Glutamatergic neuron (in vitro differentiated cells): Measurements from ENCODE around the gene EFNA4. TPM values are rescaled to one million over a fixed set of nuclear protein-coding genes. Genes with fewer than 3 reads are reported as not detected.

Source experiments
- DNase-seq: peaks from one replicate; pipeline ENCODE4 v3.0.0; 2022
- H3K27ac Mint-ChIP-seq: one replicate; pipeline ENCODE4 v1.8.0; 2020; ENCODE audit warnings: mild to moderate bottlenecking, mixed read lengths, inconsistent platforms; ENCODE audit not compliant: unreplicated experiment
- H3K27me3 Mint-ChIP-seq: one replicate; pipeline ENCODE4 v1.8.0; 2020; ENCODE audit warnings: mild to moderate bottlenecking, moderate library complexity, mixed read lengths, inconsistent platforms; ENCODE audit not compliant: unreplicated experiment
- H3K36me3 Mint-ChIP-seq: one replicate; pipeline ENCODE4 v1.8.0; 2020; ENCODE audit warnings: mild to moderate bottlenecking, mixed read lengths, inconsistent platforms; ENCODE audit not compliant: unreplicated experiment
- H3K4me1 Mint-ChIP-seq: one replicate; pipeline ENCODE4 v1.8.0; 2020; ENCODE audit warnings: mild to moderate bottlenecking, low read depth, mixed read lengths, inconsistent platforms; ENCODE audit not compliant: unreplicated experiment
- H3K4me3 Mint-ChIP-seq: one replicate; pipeline ENCODE4 v1.8.0; 2020; ENCODE audit warnings: mild to moderate bottlenecking, mixed read lengths, inconsistent platforms; ENCODE audit not compliant: unreplicated experiment
- H3K9me3 Mint-ChIP-seq: one replicate; pipeline ENCODE4 v1.8.0; 2020; ENCODE audit warnings: mild to moderate bottlenecking, moderate library complexity, mixed read lengths, inconsistent platforms; ENCODE audit not compliant: unreplicated experiment
- total RNA-seq: library from RNA; stranded (reverse); fragmentation: NEBNext Ultra II Directional; extraction: Animal tissue kit (Norgen Biotek cat#: 25700); gene quantifications from one replicate; pipeline ENCODE4 v1.2.1, GENCODE V29; 2021; ENCODE audit not compliant: unreplicated experiment
- TF ChIP-seq, protein P1 (sequence below): fragments of 200-600 bp; sonication (generic); IDR thresholded peaks from one replicate; pipeline ENCODE4 v1.5.0; 2021; ENCODE audit not compliant: partially characterized antibody, unreplicated experiment

Gene EFNA4
- total RNA-seq, 1 donor from 2014 or later, result 2.9 TPM

DNA sequence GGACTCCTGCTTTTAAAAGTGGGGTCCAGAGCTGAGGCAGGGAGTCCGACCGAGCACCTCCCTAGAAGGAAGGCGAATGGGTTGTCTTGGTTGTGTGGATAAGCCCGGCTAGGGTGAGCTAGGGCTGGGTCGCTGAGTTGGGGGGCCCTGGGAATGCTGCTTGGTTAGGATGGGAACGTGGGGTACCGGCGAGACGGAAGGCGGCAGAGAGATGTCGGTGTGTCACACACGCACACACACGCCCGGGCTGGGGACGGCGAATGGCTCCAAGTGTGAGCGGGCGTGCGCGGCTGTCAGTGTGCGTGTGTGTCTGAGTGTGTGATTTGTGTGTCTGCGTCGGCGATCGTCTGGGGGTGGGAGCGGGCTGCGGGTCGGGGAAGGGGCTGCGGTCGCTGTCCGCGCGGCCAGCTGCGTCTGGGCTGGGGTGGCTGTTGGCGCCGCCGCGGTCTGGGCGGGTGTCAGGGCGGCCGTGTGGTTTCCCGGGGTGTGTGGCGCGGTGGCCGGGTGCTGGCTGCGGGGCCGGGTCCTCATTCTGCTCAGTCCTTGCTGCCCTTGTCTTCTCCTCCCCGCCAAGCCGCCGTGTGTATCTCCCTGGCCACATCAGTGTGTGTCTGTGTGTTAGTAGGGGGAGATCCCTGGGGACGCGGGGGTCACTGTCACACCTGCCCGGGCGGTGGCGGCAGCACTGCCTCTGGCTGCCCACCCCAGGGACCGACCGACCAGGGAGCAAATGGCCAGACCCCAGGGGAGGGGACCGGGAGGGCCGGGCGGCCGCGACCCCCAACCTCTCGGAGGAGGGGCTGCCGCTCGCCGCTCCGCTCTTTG lies 16.2 kb downstream of the EFNA4 start:
- H3K27me3 Mint-ChIP-seq, result peaks cover 36% of the 10 kb centered on the region
- TF ChIP-seq, protein P1, sequence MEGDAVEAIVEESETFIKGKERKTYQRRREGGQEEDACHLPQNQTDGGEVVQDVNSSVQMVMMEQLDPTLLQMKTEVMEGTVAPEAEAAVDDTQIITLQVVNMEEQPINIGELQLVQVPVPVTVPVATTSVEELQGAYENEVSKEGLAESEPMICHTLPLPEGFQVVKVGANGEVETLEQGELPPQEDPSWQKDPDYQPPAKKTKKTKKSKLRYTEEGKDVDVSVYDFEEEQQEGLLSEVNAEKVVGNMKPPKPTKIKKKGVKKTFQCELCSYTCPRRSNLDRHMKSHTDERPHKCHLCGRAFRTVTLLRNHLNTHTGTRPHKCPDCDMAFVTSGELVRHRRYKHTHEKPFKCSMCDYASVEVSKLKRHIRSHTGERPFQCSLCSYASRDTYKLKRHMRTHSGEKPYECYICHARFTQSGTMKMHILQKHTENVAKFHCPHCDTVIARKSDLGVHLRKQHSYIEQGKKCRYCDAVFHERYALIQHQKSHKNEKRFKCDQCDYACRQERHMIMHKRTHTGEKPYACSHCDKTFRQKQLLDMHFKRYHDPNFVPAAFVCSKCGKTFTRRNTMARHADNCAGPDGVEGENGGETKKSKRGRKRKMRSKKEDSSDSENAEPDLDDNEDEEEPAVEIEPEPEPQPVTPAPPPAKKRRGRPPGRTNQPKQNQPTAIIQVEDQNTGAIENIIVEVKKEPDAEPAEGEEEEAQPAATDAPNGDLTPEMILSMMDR, result no peak
- H3K4me1 Mint-ChIP-seq, result peaks cover 39% of the 10 kb centered on the region
- H3K36me3 Mint-ChIP-seq, result no peaks in the 10 kb centered on the region
- H3K9me3 Mint-ChIP-seq, result peaks cover 18% of the 10 kb centered on the region
- peak; percentile 56 for DNase-seq
- peak overlapping the region; percentile 92 for H3K4me3 Mint-ChIP-seq
- H3K27ac Mint-ChIP-seq, result peak overlapping the region; percentile 59

DNA sequence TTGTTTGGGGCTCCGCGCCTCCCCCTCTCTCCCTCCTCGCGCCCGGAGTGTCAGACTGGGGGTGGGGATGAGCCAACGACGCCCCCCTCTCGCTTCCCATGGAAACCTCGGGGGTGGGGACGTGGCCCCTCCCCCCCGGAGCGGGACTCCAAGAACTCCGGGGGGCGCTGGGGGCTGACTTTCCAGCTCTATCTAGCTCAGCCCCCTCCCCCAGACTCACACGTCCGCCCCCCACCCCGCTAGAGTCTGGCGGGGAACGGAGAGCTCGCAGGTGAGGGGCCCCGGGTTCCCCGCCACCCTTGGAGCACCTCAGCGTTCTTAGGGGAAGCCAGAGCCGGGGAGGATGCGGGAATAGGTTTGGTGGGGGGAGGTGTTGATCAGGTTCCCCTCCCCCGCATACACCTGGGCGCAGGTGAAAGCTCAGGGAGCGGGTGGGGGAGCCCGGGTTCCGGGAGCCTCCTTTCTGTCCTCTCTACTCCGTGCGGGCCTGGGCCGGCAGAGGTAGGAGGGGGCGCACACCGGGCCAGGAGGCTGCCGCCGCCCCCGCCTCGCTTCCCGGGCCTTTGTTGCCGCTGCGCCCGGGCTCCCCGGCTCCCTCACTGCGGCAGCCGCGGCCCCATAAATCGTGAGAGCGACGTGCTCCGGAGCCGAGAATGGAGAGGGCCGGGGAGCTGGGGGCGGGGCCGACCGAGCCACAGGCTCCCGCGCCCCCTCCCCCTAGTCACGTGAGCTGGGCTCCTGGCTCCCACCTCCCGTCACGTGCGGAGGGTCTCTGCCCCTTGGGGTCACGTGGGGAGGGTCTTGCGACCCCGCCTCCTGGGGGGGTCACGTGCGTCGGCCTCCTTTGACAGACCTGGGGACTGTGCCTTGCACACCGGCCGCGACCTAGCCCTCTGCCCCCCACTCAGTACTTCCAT lies 17.0 kb downstream of the EFNA4 start:
- TF ChIP-seq, protein P1, result no peak

DNA sequence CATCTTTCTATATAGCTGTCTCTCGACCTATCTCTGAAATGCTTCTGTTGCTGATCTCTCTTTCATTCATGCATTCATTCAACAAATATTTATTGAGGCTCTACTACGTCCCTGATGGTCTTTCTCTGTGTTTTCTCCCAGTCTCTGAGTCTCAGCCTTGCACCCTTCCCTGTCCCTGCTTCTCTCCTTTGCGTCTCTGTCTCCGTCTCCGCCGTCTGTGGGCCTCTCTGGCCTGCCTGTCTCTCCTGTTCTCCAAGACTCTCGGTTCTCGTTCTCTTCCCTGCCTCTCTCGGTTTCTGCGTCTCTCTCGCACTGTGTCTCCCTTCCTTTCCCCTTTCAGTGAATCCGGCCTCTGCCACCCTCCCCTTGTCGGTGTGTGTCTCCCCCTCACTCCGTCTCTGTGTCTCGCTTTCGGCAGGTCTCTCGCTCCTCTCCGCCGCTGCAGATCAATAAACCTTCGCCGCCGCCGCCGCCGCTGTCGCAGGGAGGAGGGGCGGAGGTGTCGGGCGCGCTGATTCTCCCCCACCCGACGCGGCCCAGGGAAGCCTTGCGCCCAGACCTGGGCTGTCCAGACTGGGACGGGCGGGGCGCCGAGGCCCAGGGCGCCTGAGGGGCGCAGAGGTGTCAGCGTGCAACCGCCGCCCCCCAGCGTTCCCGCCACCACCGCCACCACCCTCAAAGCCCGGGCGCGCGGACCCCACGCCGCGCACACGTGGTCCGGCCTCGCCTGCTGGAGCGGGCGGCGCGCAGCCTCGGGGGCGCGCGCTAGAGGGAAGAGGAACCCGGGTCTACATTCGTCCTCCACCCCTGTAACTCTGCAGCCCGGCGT lies 18.1 kb downstream of the EFNA4 start:
- TF ChIP-seq, protein P1, result no peak
- Mint-ChIP-seq H3K4me3 (peak overlapping the region; percentile 99), H3K27ac (peak overlapping the region; percentile 94), H3K27me3 (peaks cover 35% of the 10 kb centered on the region), H3K9me3 (peaks cover 18% of the 10 kb centered on the region), H3K4me1 (peaks cover 33% of the 10 kb centered on the region), H3K36me3 (no peaks in the 10 kb centered on the region)
- DNase-seq, result peak; percentile 66

More for the DNA sequence above, 17.0 kb downstream of the EFNA4 start:
- Mint-ChIP-seq H3K9me3 (peaks cover 20% of the 10 kb centered on the region), H3K27ac (no peak overlapping the region), H3K4me3 (peak overlapping the region; percentile 99), H3K4me1 (peaks cover 34% of the 10 kb centered on the region), H3K27me3 (peaks cover 37% of the 10 kb centered on the region), H3K36me3 (no peaks in the 10 kb centered on the region)
- peak; percentile 87 for DNase-seq

DNA sequence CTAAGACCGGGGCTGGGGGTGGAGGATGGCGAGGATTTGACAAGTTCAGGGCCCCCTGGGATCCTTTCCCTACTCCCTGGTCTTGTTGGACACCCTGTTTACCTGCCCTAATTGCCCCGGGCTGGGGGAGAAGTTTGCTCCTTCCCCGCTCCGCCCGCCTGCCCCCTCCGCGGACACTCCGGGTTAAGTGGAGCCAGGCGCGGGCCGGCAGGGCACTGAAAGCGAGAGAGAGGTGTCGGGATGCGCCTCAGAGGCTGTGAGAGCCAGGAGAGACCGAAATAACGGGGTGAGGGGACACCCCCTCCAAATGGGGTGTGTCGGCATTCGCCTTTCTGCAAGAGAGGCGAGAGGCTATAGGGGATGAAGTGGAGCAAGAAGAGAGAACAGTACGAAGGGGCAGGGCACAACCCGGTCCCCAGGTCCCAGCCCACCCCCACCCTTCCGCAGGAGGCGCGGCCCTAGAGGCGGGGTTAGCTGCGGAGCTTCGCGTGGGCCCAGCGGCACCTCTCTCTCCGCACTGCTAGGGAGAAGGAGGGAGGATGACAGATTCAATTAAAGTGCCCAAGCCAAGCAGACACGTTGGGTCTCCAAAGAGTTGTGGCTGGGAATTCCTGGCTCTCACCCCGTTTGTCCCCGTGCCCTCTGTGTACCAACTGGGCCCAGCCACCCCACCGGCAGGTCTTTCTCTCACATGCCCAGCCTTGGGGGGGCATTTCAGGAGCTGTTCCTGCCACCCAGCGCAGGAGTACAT lies 18.9 kb downstream of the EFNA4 start:
- H3K27me3 Mint-ChIP-seq, result peaks cover 35% of the 10 kb centered on the region
- H3K36me3 Mint-ChIP-seq, result no peaks in the 10 kb centered on the region
- H3K27ac Mint-ChIP-seq, result no peak overlapping the region
- peak overlapping the region; percentile 69 for H3K4me3 Mint-ChIP-seq
- peaks cover 31% of the 10 kb centered on the region for H3K4me1 Mint-ChIP-seq
- peaks cover 21% of the 10 kb centered on the region for H3K9me3 Mint-ChIP-seq
- TF ChIP-seq, protein P1, result no peak
- DNase-seq, result no peak
